Right lobe of liver (tissue), 4 donors: ENCODE measurements around the gene TMEM247.

Experiments
- CTCF ChIP-seq, 4 donors: fragments of 200-600 bp in 3 of 4; fragments of 450-650 bp in 1 of 4; IDR thresholded peaks; one replicate each; pipeline versions ENCODE4 v1.5.1 to v1.8.0; 2016 to 2022; ENCODE audit warnings: antibody characterized with exemption in 4 of 4, mild to moderate bottlenecking in 2 of 4
- POLR2A ChIP-seq: fragments of 450-650 bp; IDR thresholded peaks from one replicate; pipeline ENCODE4 v1.6.1; 2017; ENCODE audit warnings: antibody characterized with exemption, mild to moderate bottlenecking
- donor health status: DM: no; HTN: no; CAD: no.
- donor health status: DM: no; HTN: no; CAD: no.
- donor health status: DM: no; HTN: yes; CAD: no.

- TF ChIP-seq POLR2A (no peak), CTCF (IDR thresholded peaks at IDR 0.05) (no peak)
These were observed 21.4 kb downstream of the TMEM247 start for GRCh38 chr2:46500801-46501200.
